WERI-Rb-1 (cell line): Measurements from ENCODE around the gene FARP2.
"Not testable (repeated sequence)": the region's sequence is repeated elsewhere in the genome, so short reads cannot be mapped to it uniquely, and the experiment has no call there.

Experiments
- DNase-seq: peaks from one replicate; pipeline ENCODE4 v3.0.0-alpha.2; 2020
- H3K27ac ChIP-seq: fragments of 250-450 bp; sonication (Bioruptor Pico); 2 replicates; pipeline ENCODE4 v1.5.1; 2020; ENCODE audit warnings: mild to moderate bottlenecking, moderate library complexity
- H3K27me3 ChIP-seq: fragments of 250-450 bp; sonication (Bioruptor Pico); 2 replicates; pipeline ENCODE4 v1.5.1; 2021; ENCODE audit warnings: mild to moderate bottlenecking, low read depth, moderate library complexity; ENCODE audit not compliant: insufficient read depth, severe bottlenecking
- H3K36me3 ChIP-seq: fragments of 250-450 bp; sonication (Bioruptor Pico); 2 replicates; pipeline ENCODE4 v1.5.1; 2020; ENCODE audit warnings: mild to moderate bottlenecking, moderate library complexity
- H3K4me3 ChIP-seq: 2 replicates; pipeline ENCODE4 v1.5.1; 2011; ENCODE audit warnings: low read depth, mild to moderate bottlenecking, control low read depth, low read length
- H3K9me3 ChIP-seq: fragments of 250-450 bp; sonication (Bioruptor Pico); 2 replicates; pipeline ENCODE4 v1.5.1; 2021; ENCODE audit warnings: mild to moderate bottlenecking, moderate library complexity; ENCODE audit not compliant: severe bottlenecking
- TF ChIP-seq, protein P1 (sequence below): IDR thresholded peaks from 2 replicates; pipeline ENCODE4 v1.5.1; 2011; ENCODE audit warnings: low read depth, mild to moderate bottlenecking, control low read depth, inconsistent platforms, low read length

FARP2 gene

DNA sequence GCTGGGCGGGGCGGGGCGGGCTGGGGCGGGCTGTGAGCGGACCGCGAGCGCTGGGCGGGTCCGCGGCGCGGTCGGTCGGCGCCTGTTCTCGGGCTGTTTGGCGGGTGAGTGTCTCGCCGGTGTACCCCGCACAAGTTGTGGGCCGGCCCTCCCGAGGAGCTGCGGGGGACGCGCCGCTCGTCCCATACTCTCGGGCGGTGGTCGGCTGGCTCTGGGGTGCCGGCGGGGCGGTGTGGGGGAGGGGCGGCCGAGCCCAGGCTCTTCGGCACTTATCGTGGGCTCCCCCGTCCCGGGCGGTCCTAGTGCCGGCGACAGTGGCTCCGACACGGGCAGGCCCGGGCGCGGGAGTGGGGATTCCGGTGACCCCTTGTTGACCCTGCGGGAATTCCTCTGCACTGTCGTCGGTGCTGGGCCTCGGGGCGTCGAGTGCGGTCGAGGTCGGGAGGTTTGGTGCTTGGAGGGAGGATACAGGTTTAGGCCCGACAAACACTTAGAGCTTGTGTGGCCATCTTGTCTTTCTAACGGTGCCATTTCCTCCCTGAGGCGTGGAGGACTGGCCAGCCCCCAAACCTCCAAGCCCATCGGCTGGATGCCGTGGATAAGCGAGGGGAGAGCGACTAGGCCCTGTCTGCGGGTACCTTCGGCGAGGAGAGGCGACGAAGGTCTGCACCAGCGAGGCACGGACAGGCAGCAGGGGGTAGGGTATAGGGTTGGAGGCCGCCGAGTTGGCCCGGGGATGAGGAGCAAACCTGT lies 40.0 kb upstream of the FARP2 start, which contains the start of gene SEPTIN2:
SEPTIN2 (plus strand) TSS at position 47 of the 753 bp plus-strand sequence. CDS start 8,308 bp downstream, outside the sequence.
- Histone ChIP-seq H3K9me3 (no peaks in the 10 kb centered on the region), H3K27ac (peak within 1 kb of the TSS; percentile 100), H3K27me3 (no peaks in the 10 kb centered on the region), H3K36me3 (peaks cover 31% of the 10 kb centered on the region), H3K4me3 (peak within 1 kb of the TSS; percentile 74)
- DNase-seq, result peak; percentile 68
- TF ChIP-seq, protein P1, sequence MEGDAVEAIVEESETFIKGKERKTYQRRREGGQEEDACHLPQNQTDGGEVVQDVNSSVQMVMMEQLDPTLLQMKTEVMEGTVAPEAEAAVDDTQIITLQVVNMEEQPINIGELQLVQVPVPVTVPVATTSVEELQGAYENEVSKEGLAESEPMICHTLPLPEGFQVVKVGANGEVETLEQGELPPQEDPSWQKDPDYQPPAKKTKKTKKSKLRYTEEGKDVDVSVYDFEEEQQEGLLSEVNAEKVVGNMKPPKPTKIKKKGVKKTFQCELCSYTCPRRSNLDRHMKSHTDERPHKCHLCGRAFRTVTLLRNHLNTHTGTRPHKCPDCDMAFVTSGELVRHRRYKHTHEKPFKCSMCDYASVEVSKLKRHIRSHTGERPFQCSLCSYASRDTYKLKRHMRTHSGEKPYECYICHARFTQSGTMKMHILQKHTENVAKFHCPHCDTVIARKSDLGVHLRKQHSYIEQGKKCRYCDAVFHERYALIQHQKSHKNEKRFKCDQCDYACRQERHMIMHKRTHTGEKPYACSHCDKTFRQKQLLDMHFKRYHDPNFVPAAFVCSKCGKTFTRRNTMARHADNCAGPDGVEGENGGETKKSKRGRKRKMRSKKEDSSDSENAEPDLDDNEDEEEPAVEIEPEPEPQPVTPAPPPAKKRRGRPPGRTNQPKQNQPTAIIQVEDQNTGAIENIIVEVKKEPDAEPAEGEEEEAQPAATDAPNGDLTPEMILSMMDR, result no peak

- peak overlapping the region; percentile 74 for H3K4me3 ChIP-seq
- H3K27me3 ChIP-seq, result no peaks in the 10 kb centered on the region
- no peaks in the 10 kb centered on the region for H3K9me3 ChIP-seq
- TF ChIP-seq, protein P1, result no peak
- peaks cover 31% of the 10 kb centered on the region for H3K36me3 ChIP-seq
- no peak for DNase-seq
- peak overlapping the region; percentile 100 for H3K27ac ChIP-seq
Observed at GRCh38 chr2:241316825-241317224, 39.3 kb upstream of the FARP2 start.

DNA sequence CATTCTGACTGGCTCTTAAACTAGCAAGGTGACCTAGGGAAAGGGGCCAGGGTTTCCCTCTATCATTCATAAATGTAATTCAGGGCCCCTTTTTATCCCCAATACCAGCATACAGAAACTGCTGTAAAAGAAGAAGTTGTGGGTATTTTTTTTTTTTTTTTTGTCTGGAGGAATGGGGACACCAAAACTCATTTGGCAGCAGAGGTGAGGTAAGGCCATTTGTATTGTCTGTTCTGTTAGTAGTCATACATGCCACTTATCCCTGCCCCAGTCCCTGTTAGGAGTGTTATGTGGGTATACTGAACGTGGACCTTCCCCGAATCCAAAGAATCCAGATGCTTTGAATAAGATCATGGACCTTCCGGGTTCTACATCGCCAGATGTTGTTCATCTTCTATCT lies 38.7 kb upstream of the FARP2 start:
- no peaks in the 10 kb centered on the region for H3K27me3 ChIP-seq
- no peaks in the 10 kb centered on the region for H3K9me3 ChIP-seq
- no peak overlapping the region for H3K27ac ChIP-seq
- no peak for DNase-seq
- H3K4me3 ChIP-seq, result no peak overlapping the region
- H3K36me3 ChIP-seq, result peaks cover 31% of the 10 kb centered on the region
- TF ChIP-seq, protein P1, result no peak

DNA sequence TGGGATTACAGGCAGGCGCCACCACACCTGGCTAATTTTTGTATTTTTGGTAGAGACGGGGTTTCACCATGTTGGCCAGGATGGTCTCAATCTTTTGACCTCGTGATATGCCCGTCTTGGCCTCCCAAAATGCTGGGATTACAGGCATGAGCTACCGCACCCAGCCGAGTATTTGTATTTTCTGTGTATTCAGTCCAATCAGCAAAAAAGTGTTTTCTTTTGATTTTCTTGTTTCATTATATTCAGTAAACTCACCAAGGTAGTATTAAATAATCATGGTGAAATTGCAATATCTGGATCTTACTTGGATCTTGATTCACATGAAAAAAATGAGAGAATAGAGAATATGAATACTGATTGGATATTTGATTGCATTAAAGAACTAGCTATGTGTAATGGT lies 37.3 kb upstream of the FARP2 start:
- not testable (repeated sequence) for H3K27ac ChIP-seq, DNase-seq, H3K9me3 ChIP-seq, H3K4me3 ChIP-seq, H3K27me3 ChIP-seq
- peaks cover 33% of the 10 kb centered on the region for H3K36me3 ChIP-seq

DNA sequence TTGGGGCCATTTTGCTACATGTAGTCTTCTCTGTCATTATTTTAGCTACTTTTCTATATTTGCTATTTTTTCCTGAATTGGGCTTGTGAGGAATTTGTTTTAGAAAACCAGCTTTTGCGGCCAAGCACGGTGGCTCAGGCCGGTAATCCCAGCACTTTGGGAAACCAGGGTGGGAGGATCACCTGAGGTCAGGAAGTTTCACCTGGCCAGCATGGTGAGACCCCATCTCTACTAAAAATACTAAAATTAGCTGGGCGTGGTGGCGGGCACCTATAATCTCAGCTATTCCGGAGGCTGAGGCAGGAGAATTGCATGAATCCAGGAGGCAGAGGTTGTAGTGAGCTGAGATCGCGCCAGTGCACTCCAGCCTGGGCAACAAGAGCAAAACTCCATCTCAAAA lies 35.7 kb upstream of the FARP2 start:
- H3K9me3 ChIP-seq, result no peaks in the 10 kb centered on the region
- H3K4me3 ChIP-seq, result no peak overlapping the region
- H3K27ac ChIP-seq, result no peak overlapping the region
- no peak for DNase-seq
- peaks cover 42% of the 10 kb centered on the region for H3K36me3 ChIP-seq
- no peaks in the 10 kb centered on the region for H3K27me3 ChIP-seq
- TF ChIP-seq, protein P1, result no peak

GRCh38 chr2:241321033-241321432 lies 35.1 kb upstream of the FARP2 start:
- no peak overlapping the region for H3K27ac ChIP-seq

More at GRCh38 chr2:241321033-241321432, 35.1 kb upstream of the FARP2 start:
- no peak for DNase-seq
- peaks cover 46% of the 10 kb centered on the region for H3K36me3 ChIP-seq
- TF ChIP-seq, protein P1, result no peak
- no peaks in the 10 kb centered on the region for H3K27me3 ChIP-seq
- no peak overlapping the region for H3K4me3 ChIP-seq
- no peaks in the 10 kb centered on the region for H3K9me3 ChIP-seq
